Activated B cell treated with CpG ODN at 0.5 μM for 24 hours (primary cell): Measurements from ENCODE around the gene NAPG. TPM values are rescaled to one million over a fixed set of nuclear protein-coding genes. Genes with fewer than 3 reads are reported as not detected.
"Not testable (repeated sequence)": the region's sequence is repeated elsewhere in the genome, so short reads cannot be mapped to it uniquely, and the experiment has no call there.

Experiments
- ATAC-seq: fragments of 200-7000 bp; cut with Tn5 transposase; one replicate; pipeline ENCODE4 v1.10.0; 2021; ENCODE audit warnings: low read depth, mild to moderate bottlenecking, moderate library complexity
- CTCF ChIA-PET: fragments of 350-600 bp; sonication (Branson Sonifier 250); formaldehyde crosslinking; loops from one replicate; lab custom pipeline; 2021; ENCODE audit warnings: antibody characterized with exemption; lab: Charles Lee
- POLR2A ChIA-PET: fragments of 350-600 bp; sonication (Branson Sonifier 250); formaldehyde crosslinking; loops from one replicate; lab custom pipeline; 2021; ENCODE audit warnings: antibody characterized with exemption; lab: Charles Lee
- DNase-seq: peaks from one replicate; pipeline ENCODE4 v3.0.0; 2022
- H3K27ac Mint-ChIP-seq: one replicate; pipeline ENCODE4 v1.8.0; 2020; ENCODE audit warnings: mixed read lengths
- H3K27me3 Mint-ChIP-seq: one replicate; pipeline ENCODE4 v1.8.0; 2021; ENCODE audit warnings: mixed read lengths
- H3K36me3 Mint-ChIP-seq: one replicate; pipeline ENCODE4 v1.8.0; 2021; ENCODE audit warnings: low read depth, mixed read lengths
- H3K4me1 Mint-ChIP-seq: one replicate; pipeline ENCODE4 v1.8.0; 2021; ENCODE audit warnings: mixed read lengths
- H3K4me3 Mint-ChIP-seq: one replicate; pipeline ENCODE4 v1.8.0; 2020; ENCODE audit warnings: mild to moderate bottlenecking, mixed read lengths
- H3K9me3 Mint-ChIP-seq: one replicate; pipeline ENCODE4 v1.8.0; 2020; ENCODE audit warnings: mixed read lengths
- intact Hi-C: fragments of 100-400 bp; cut with micrococcal nuclease; formaldehyde crosslinking; loops from one replicate; pipeline ENCODE4 v1.15.1; 2024
- total RNA-seq: library from RNA; stranded (reverse); gene quantifications from 2 replicates; pipeline ENCODE4 v1.2.3, GENCODE V29; 2022
- TF ChIP-seq, protein P1 (sequence below): fragments of 200-600 bp; IDR thresholded peaks from one replicate; pipeline ENCODE4 v1.8.0; 2022; ENCODE audit warnings: antibody characterized with exemption, mild to moderate bottlenecking

NAPG gene
- total RNA-seq, 1 donor from 2014 or later: 33.3 TPM

DNA sequence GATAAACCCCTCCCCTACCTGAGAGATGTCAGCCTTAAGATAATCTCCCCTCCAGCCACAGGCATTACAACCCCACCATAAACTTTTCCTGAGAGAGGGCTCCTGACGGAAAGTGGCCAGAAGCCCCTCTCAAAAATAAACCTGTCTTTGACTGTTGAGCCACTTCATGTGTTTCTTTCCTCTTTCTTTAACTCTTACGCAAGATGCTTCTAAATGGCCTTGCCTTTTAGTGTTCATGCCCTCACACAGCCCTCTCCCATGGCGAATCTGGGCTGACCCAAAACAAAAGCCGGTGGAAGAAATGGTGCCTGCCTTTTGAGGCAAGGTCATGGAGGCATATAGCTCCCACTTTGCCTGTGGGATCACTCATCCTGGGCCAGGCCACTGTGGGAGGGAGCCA lies 54.4 kb downstream of the NAPG start:
- intact Hi-C loops: no loop called here
- TF ChIP-seq, protein P1, sequence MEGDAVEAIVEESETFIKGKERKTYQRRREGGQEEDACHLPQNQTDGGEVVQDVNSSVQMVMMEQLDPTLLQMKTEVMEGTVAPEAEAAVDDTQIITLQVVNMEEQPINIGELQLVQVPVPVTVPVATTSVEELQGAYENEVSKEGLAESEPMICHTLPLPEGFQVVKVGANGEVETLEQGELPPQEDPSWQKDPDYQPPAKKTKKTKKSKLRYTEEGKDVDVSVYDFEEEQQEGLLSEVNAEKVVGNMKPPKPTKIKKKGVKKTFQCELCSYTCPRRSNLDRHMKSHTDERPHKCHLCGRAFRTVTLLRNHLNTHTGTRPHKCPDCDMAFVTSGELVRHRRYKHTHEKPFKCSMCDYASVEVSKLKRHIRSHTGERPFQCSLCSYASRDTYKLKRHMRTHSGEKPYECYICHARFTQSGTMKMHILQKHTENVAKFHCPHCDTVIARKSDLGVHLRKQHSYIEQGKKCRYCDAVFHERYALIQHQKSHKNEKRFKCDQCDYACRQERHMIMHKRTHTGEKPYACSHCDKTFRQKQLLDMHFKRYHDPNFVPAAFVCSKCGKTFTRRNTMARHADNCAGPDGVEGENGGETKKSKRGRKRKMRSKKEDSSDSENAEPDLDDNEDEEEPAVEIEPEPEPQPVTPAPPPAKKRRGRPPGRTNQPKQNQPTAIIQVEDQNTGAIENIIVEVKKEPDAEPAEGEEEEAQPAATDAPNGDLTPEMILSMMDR: no peak
- H3K4me1 Mint-ChIP-seq: no peaks in the 10 kb centered on the region
- no peak overlapping the region for H3K4me3 Mint-ChIP-seq
- H3K27ac Mint-ChIP-seq: no peak overlapping the region
- CTCF ChIA-PET: no interaction called here
- no peak for DNase-seq
- H3K27me3 Mint-ChIP-seq: no peaks in the 10 kb centered on the region
- POLR2A ChIA-PET: no interaction called here
- no peaks in the 10 kb centered on the region for H3K36me3 Mint-ChIP-seq
- no peaks in the 10 kb centered on the region for H3K9me3 Mint-ChIP-seq
- no peak for ATAC-seq

DNA sequence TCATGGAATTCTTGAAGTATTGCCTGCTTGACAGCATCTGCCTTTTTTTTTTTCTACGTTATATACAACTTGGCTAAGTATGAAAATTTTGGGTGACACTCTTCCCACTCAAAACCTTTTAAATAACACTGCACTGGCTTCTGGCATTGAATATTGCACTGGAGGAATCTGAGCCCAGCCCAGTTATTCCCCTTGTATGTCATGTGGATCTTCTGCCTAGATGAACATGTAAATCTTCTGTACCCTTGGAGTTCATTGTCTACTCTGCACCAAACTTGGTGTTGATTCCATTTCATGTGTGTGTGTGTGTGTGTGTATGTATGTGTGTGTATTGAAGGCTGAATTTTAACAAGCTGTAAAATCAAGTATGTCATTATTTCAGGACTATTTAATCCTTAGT lies 59.4 kb downstream of the NAPG start:
- no peak for ATAC-seq
- no peak overlapping the region for H3K4me3 Mint-ChIP-seq
- intact Hi-C loops: no loop called here
- H3K9me3 Mint-ChIP-seq: no peaks in the 10 kb centered on the region
- POLR2A ChIA-PET: no interaction called here
- H3K27ac Mint-ChIP-seq: no peak overlapping the region
- H3K27me3 Mint-ChIP-seq: peaks cover 2% of the 10 kb centered on the region
- CTCF ChIA-PET: no interaction called here
- no peaks in the 10 kb centered on the region for H3K36me3 Mint-ChIP-seq
- TF ChIP-seq, protein P1: no peak
- DNase-seq: no peak
- no peaks in the 10 kb centered on the region for H3K4me1 Mint-ChIP-seq

DNA sequence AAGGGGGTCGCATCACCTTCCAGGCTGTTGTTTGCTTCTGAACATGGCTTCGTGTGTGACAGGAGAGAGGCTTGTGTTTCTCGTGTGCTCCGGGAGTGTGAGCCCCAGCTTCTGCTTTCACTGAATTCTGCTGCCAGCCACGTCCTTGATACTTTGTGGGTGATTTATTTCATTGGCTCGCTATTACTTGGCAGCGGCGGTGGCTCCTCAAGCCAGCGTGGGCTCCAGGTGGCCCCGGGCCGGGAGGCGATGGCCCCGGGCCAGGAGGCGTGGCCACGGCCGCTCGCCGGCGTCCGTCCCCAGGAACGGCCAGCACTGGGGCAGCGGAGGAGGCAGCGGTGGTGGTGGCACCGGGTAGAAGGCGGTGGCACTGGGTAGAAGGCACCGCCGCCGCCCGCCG lies 63.1 kb downstream of the NAPG start:
- CTCF ChIA-PET: no interaction called here

DNA sequence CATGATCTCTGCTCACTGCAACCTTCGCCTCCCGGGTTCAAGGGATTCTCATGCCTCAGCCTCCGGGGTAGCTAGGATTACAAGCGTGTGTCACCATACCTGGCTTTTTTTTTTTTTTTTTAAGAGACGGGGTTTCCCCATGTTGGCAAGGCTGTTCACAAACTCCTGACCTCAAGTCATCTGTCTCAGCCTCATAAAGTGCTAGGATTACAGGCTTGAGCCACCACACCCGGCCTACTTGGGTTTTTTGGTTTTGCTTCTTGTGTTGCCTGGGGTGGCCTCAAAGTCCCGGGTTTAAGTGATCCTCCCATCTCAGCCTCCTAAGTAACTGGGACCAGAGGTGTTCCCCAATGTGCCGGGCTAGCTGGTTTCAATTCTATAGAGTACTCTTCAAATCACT lies 64.6 kb downstream of the NAPG start:
- DNase-seq (no peak), ATAC-seq (no peak)
- intact Hi-C loops: no loop called here
- Mint-ChIP-seq H3K4me1 (peaks cover 4% of the 10 kb centered on the region), H3K27me3 (peaks cover 2% of the 10 kb centered on the region), H3K36me3 (no peaks in the 10 kb centered on the region), H3K9me3 (no peaks in the 10 kb centered on the region), H3K4me3 (no peak overlapping the region), H3K27ac (no peak overlapping the region)
- ChIA-PET POLR2A (no interaction called here), CTCF (no interaction called here)
- TF ChIP-seq, protein P1: no peak

More for the DNA sequence above, 63.1 kb downstream of the NAPG start:
- ATAC-seq: no peak
- POLR2A ChIA-PET: no interaction called here
- intact Hi-C loops: no loop called here
- peaks cover 4% of the 10 kb centered on the region for H3K4me1 Mint-ChIP-seq
- H3K9me3 Mint-ChIP-seq: no peaks in the 10 kb centered on the region
- TF ChIP-seq, protein P1: no peak
- peaks cover 2% of the 10 kb centered on the region for H3K27me3 Mint-ChIP-seq
- no peak overlapping the region for H3K4me3 Mint-ChIP-seq
- no peak for DNase-seq
- H3K27ac Mint-ChIP-seq: no peak overlapping the region
- no peaks in the 10 kb centered on the region for H3K36me3 Mint-ChIP-seq

DNA sequence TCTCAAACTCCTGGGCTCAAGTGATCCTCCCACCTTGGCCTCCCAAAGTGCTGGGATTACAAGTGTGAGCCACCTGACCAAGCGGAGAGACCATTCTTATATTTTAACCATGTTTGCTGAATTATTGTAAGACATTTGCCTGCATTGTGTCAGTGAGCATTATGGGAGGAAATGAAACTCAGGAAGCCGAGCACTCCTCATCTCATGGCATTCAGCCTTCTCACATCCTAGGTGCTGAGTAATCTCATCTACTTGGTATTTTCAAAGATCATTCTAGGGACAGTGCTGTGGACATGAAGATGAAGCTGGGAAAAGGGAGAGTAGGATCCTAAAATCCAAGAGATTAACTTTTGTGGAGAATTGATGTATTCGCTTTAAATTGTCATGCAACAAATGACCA lies 66.1 kb downstream of the NAPG start:
- CTCF ChIA-PET: no interaction called here
- ATAC-seq: no peak
- intact Hi-C loops: no loop called here
- no peak for DNase-seq
- H3K9me3 Mint-ChIP-seq: no peaks in the 10 kb centered on the region
- H3K4me1 Mint-ChIP-seq: peaks cover 4% of the 10 kb centered on the region
- POLR2A ChIA-PET: no interaction called here
- H3K4me3 Mint-ChIP-seq: no peak overlapping the region
- no peak overlapping the region for H3K27ac Mint-ChIP-seq
- TF ChIP-seq, protein P1: no peak
- H3K36me3 Mint-ChIP-seq: no peaks in the 10 kb centered on the region
- peaks cover 2% of the 10 kb centered on the region for H3K27me3 Mint-ChIP-seq

DNA sequence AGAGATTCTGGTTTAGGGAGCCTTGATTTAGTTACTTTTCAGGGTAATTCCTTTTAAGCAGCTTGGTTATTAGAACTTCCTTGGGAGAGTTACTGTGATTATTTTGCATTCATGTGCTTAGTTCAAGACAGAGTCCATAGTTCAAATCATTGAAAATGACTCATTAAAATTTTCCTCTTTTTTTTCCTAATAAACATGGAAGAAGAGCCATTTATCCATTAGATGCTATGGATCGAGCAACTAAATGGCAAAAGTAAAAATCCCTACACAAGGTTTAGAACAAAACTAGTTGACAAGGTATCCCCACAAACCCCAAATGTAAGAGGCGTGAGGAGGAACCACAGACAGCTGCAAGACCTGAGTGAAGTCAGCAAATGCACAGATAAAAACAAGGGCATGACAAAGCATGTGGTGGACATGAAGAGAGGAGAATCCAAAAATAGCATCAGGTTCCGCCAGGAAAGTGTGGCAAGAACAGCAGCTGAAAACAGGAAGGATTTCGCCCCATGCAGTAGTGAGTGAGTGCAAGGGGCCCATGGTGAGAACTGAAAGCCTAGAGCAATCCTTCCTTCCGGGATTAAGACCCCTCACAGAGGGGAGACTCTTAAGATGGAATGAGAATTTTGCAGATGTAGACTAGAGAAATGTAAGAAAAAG lies 67.7 kb downstream of the NAPG start:
- H3K36me3 Mint-ChIP-seq, DNase-seq, H3K4me3 Mint-ChIP-seq, intact Hi-C loops, POLR2A ChIA-PET, H3K27ac Mint-ChIP-seq, H3K27me3 Mint-ChIP-seq, CTCF ChIA-PET, ATAC-seq, H3K4me1 Mint-ChIP-seq, H3K9me3 Mint-ChIP-seq: not testable (repeated sequence)

DNA sequence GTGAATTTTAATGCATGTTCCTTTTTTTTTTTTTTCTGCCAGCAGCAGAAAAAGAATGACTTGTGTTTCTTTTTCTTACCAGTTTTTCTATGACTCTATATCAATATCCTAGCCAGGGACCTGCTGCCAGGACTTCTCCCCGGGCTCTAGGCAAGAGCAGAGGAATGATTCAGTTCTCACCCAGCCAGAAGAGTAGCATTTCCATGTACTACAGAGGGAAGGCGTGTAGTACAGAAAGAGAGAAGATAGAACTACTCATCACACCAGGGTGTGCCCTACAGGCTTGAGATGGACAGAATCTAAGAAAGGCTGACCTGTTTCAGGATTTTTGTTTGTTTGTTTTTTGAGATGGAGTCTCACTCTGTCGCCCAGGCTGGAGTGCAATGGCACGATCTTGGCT lies 70.1 kb downstream of the NAPG start:
- intact Hi-C loops: not testable (repeated sequence)

DNA sequence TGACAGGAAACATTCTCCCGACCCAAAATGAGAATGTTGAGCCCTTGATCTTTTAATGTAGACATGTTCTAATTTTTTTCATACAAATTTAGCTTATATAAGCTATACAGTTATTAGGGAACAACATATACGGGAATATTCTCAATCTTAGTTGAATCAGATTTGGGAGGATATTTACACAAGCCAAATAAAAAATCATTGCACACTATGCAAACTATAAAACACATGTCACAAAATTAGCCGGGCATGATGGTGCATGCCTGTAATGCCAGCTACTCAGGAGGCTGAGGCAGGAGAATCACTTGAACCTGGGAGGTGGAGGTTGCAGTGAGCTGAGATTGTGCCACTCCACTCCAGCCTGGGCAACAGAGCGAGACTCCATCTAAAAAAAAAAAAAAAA lies 71.9 kb downstream of the NAPG start:
- DNase-seq, intact Hi-C loops, H3K4me3 Mint-ChIP-seq, H3K4me1 Mint-ChIP-seq, H3K36me3 Mint-ChIP-seq, ATAC-seq, POLR2A ChIA-PET, H3K27ac Mint-ChIP-seq, H3K27me3 Mint-ChIP-seq, CTCF ChIA-PET, H3K9me3 Mint-ChIP-seq: not testable (repeated sequence)

More for the DNA sequence above, 70.1 kb downstream of the NAPG start:
- H3K27me3 Mint-ChIP-seq, H3K9me3 Mint-ChIP-seq, H3K4me3 Mint-ChIP-seq, H3K4me1 Mint-ChIP-seq, POLR2A ChIA-PET, CTCF ChIA-PET, ATAC-seq, H3K36me3 Mint-ChIP-seq, DNase-seq, H3K27ac Mint-ChIP-seq: not testable (repeated sequence)
